NB4 (cell line): ENCODE results near the gene NPTXR.
"Not testable (repeated sequence)": the region's sequence is repeated elsewhere in the genome, so short reads cannot be mapped to it uniquely, and the experiment has no call there.

Experiments
- MYC ChIP-seq: IDR thresholded peaks from 2 replicates; pipeline ENCODE4 v1.6.1; 2011; ENCODE audit warnings: low read depth, low read length
- POLR2A ChIP-seq: IDR thresholded peaks from 2 replicates; pipeline ENCODE4 v1.6.1; 2011; ENCODE audit warnings: mild to moderate bottlenecking; ENCODE audit not compliant: insufficient read length; ENCODE audit errors: extremely low read depth
- TF ChIP-seq, protein P1 (sequence below): IDR thresholded peaks from one replicate; pipeline ENCODE4 v1.5.1; 2012; ENCODE audit warnings: low read depth, low read length
- TF ChIP-seq, protein P2 (sequence below): IDR thresholded peaks from 2 replicates; pipeline ENCODE4 v1.6.1; 2011; ENCODE audit warnings: low read depth, low read length

DNA sequence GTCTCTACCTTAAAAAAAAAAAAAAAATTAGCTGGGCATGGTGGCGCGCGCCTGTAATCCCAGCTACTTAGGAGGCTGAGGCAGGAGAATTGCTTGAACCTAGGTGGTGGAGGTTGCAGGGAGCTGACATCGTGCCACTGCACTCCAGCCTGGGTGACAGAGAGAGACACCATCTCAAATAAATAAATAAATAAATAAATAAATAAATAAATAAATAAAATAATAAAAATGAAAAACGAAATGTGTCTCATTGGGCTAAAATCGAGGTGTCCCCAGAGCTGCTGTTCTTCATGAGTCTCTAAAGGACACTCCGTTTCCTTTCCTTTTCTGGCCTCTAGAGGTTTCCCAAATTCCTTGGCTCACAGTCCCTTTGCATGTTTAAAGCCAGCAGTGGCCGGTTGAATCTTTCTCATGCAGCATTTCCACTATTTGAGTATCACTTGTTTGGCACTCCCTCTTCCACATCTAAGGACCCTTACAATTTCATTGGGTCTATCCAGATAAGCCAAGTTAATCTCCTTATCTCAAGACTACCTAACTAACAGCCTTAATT, 38.7 kb downstream of the NPTXR start:
- not testable (repeated sequence) for TF ChIP-seq POLR2A, MYC
- TF ChIP-seq, protein P1, sequence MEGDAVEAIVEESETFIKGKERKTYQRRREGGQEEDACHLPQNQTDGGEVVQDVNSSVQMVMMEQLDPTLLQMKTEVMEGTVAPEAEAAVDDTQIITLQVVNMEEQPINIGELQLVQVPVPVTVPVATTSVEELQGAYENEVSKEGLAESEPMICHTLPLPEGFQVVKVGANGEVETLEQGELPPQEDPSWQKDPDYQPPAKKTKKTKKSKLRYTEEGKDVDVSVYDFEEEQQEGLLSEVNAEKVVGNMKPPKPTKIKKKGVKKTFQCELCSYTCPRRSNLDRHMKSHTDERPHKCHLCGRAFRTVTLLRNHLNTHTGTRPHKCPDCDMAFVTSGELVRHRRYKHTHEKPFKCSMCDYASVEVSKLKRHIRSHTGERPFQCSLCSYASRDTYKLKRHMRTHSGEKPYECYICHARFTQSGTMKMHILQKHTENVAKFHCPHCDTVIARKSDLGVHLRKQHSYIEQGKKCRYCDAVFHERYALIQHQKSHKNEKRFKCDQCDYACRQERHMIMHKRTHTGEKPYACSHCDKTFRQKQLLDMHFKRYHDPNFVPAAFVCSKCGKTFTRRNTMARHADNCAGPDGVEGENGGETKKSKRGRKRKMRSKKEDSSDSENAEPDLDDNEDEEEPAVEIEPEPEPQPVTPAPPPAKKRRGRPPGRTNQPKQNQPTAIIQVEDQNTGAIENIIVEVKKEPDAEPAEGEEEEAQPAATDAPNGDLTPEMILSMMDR = not testable (repeated sequence)
- TF ChIP-seq, protein P2, sequence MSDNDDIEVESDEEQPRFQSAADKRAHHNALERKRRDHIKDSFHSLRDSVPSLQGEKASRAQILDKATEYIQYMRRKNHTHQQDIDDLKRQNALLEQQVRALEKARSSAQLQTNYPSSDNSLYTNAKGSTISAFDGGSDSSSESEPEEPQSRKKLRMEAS = not testable (repeated sequence)
